Measurements from ENCODE around the gene SLC16A10.
"Not testable (repeated sequence)": the region's sequence is repeated elsewhere in the genome, so short reads cannot be mapped to it uniquely, and the experiment has no call there.

The SLC16A10 gene

GRCh38 chr6:111134236-111134869 is 47.0 kb downstream of the SLC16A10 start:
- DNase-seq = not testable (repeated sequence)

DNA sequence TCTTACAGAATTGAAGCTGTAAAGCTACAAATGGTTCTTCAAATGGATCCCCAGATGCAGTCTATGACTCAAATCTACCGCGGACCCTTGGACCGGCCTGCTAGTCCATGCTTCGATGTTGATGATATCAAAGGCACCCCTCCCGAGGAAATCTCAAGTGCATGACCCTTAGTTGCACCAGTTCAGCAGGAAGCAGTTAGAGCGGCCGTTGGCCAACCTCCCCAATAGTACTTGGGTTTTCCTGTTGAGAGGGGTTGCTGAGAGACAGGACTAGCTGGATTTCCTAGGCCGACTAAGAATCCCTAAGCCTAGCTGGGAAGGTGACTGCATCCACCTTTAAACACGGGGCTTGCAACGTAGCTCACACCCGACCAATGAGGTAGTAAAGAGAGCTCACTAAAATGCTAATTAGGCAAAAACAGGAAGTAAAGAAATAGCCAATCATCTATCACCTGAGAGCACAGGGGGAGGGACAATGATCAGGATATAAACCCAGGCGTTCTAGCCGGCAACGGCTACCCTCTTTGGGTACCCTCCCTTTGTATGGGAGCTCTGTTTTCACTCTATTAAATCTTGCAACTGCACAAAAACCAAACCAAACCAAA is 50.3 kb downstream of the SLC16A10 start:
- DNase-seq = not testable (repeated sequence)

DNA sequence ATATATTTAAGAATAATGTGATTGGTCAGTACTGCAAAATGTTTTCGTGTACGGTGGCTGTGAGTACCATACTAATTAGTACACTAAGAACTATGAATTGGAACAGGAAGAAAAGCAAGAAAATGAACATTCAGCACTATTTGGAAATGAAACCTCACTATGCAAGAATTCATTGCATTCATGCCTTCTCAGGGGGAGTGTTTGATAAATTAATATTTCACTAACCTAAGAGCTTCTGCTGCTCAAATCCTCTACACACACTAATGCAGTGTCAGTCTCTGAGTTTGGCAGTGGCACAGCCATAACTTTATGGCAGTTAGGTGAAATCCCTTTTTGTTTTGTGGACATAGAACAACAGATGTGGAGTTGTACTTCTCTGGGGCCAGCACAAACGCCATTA is 60.1 kb downstream of the SLC16A10 start:
- DNase-seq = no peak

- no peak for DNase-seq
These were observed 60.8 kb downstream of the SLC16A10 start for GRCh38 chr6:111148110-111148509.

- no peak for DNase-seq
These were observed 63.3 kb downstream of the SLC16A10 start for GRCh38 chr6:111150577-111150976.

DNA sequence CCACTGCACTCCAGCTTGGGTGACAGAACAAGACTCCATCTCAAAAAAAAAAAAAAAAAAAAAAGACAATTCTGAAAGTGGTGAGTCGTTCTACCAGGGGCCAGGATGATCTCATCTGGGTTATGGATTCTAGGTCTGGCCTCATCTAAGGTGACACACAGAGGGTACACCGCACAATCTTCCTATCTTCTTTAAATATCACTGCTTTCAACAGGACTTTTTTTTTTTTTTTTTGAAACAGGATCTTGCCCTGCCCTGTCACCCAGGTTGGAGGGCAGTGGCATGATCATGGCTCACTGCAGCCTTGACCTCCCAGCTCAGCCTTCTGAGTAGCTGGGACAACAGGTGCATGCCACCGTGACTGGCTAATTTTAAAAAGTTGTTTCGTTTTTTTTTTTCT is 67.7 kb downstream of the SLC16A10 start:
- DNase-seq = no peak

DNA sequence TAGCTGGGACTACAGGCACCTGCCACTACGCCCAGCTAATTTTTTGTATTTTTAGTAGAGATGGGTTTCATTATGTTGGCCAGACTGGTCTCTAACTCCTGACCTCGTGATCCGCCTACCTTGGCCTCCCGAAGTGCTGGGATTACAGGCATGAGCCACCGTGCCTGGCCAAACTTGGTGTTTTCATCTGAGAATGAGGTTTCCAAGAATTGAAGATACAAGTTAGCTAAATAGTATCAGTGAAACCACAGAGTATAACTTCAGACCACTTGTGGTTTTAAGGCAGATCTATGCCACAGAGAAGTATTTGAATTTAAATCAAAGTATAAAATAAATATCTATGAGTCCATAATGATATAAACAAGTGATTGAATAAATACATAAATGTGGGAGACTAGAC is 70.1 kb downstream of the SLC16A10 start:
- no peak for DNase-seq

GRCh38 chr6:111159633-111160032 is 72.3 kb downstream of the SLC16A10 start:
- DNase-seq = no peak

- no peak for DNase-seq
These were observed 74.3 kb downstream of the SLC16A10 start for GRCh38 chr6:111161650-111162049.

DNA sequence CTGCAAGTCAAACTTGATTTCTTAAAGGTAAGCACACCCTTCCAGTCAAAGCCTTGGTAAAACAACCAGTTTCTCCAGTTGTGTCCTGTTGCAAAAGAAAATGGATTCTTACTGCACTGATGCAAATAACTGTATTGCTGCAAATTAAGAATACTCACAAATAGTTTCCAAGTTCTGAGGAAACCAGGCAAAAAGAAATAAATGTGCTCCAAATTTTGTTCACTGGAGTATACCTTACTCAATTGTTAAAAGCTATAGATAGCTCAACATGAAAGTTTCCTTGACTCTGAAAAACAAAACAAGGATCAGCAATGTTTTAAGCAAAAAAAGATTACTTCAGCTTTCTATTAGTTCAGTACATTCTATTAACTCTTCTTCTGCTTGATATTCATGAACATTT is 75.2 kb downstream of the SLC16A10 start:
- DNase-seq = no peak

- DNase-seq = no peak
These were observed 84.5 kb downstream of the SLC16A10 start for GRCh38 chr6:111171577-111172400.

DNA sequence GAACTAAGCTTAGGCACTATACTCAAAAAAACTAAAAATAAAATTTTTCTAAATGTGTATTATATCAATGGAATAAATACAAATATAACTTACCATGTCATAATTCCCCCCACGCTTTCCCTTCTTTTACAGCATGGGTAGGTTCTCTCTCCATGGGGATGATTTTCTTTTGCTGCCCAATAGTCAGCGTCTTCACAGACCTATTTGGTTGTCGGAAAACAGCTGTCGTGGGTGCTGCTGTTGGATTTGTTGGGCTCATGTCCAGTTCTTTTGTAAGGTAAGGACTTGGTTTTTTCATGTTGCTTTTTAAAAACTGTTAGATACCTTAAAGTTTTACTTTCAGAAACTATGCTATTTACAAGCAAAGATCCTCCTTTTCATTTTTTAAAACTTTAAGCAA is 85.3 kb downstream of the SLC16A10 start:
- DNase-seq = no peak

GRCh38 chr6:111173341-111173740 is 86.0 kb downstream of the SLC16A10 start:
- no peak for DNase-seq

DNA sequence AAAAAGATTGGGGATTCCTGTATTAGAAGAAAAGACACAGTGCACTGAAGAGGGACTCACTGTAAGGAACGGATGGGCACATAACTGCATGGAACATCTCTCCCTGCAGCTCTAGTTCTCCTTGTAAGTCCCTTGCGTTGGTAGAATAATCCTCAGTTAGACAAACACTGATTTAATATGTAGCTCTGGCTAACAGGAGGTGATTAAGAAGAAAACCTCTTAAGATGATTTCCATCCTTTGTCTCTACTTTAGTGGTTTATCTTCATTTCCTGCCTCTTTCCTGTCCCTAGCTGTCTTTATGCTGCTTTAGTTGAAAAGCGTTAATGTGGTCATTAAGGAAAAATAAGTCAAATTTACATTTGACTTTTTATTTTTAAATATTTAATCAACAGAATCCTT is 86.6 kb downstream of the SLC16A10 start:
- no peak for DNase-seq

GRCh38 chr6:111175109-111175508 is 87.8 kb downstream of the SLC16A10 start:
- peak in 1 of 2 donors; percentile 5 for DNase-seq

- no peak for DNase-seq
These were observed 88.9 kb downstream of the SLC16A10 start for GRCh38 chr6:111176038-111176759.

DNA sequence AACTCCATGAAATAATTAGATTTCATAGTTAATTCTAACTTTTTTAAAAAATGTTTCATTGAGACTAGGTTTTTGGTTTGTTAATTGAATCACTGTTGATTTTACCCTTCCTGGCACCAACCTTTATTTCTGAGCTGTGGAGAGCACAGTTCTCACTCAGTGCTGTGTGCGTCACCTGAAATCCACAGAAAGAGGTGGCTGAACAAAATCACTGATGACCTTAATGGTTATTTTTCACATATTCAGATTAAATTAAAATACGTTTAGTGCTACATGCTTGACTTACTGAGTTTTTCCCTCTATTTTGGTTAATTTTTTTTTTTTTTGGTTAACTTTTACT is 89.4 kb downstream of the SLC16A10 start:
- no peak for DNase-seq

DNA sequence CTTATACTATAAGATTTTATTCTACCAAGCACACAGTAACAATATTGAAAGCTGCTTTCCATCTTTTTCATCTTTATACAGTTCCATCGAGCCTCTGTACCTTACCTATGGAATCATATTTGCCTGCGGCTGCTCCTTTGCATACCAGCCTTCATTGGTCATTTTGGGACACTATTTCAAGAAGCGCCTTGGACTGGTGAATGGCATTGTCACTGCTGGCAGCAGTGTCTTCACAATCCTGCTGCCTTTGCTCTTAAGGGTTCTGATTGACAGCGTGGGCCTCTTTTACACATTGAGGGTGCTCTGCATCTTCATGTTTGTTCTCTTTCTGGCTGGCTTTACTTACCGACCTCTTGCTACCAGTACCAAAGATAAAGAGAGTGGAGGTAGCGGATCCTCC is 89.8 kb downstream of the SLC16A10 start:
- DNase-seq = no peak

GRCh38 chr6:111183702-111184517 is 96.6 kb downstream of the SLC16A10 start:
- DNase-seq = no peak

- DNase-seq = peak; percentile 14 to 33
These were observed 97.7 kb downstream of the SLC16A10 start for GRCh38 chr6:111184827-111185532.

DNA sequence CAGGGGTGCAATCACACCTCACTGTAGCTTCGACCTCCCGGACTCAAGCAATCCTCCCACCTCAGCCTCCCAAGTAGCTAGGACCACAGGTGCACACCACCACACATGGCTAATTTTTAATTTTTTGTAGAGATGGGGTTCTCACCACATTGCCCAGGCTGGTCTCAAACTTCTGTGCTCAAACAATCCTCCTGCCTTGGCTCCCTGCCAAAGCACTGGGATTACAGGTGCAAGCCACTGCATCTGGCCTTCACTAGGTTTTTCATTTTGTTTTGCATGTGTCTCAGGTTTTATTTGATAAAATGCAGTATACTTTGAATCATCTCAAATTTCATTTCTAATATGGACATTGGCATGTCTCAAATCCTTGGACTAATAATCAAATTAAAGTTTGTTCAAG is 98.7 kb downstream of the SLC16A10 start:
- no peak for DNase-seq

DNA sequence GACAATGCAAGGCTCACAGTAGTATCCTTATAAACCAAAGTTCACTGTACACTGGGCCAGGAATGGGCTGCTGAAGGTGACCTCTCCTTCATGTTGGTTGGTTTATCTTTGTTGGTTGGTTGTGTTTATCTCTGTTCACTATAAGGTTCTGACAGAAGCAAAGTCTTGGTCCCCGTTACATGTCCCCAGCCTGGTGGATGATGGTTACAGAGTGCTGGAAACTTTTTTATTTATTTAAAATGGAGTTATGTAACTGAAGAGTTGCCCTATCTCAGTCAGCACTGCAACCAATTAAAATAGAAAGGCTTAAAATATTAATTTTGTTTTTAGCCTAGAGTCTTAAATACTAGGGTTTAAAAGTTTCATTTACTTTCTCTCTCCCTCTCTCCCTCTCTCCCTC is 100.6 kb downstream of the SLC16A10 start:
- no peak for DNase-seq

Measured in inflammatory macrophage (primary cell).